CD4-positive, alpha-beta T cell treated with Interleukin-17A for 4 hours (primary cell): ENCODE data around the gene RIPOR1.

Experiments used
- DNase-seq: peaks from one replicate; pipeline ENCODE4 v3.0.0-alpha.2; 2020; ENCODE audit warnings: mixed read lengths

Gene RIPOR1

GRCh38 chr16:67558859-67559258, 30.2 kb downstream of the RIPOR1 start:
- no peak for DNase-seq

GRCh38 chr16:67560827-67561342, 32.3 kb downstream of the RIPOR1 start:
- no peak for DNase-seq

- no peak for DNase-seq
These were observed 32.8 kb downstream of the RIPOR1 start for GRCh38 chr16:67561501-67561823.

- peak; percentile 97 for DNase-seq
These were observed 33.3 kb downstream of the RIPOR1 start for GRCh38 chr16:67561824-67562525.

GRCh38 chr16:67562526-67562917, 33.9 kb downstream of the RIPOR1 start, which contains the start of gene CTCF:
CTCF (plus strand) TSS chr16:67562526; CDS start chr16:67610833, 48,307 bp downstream.
- peak; percentile 90 for DNase-seq

GRCh38 chr16:67562918-67563707, 34.5 kb downstream of the RIPOR1 start:
- peak; percentile 71 for DNase-seq

- DNase-seq = peak; percentile 43
These were observed 35.3 kb downstream of the RIPOR1 start for GRCh38 chr16:67563708-67564468.

GRCh38 chr16:67565470-67566100, 37.0 kb downstream of the RIPOR1 start:
- DNase-seq = no peak

- no peak for DNase-seq
These were observed 42.8 kb downstream of the RIPOR1 start for GRCh38 chr16:67571464-67571863.

GRCh38 chr16:67571981-67572431, 43.4 kb downstream of the RIPOR1 start:
- DNase-seq = no peak

- DNase-seq = no peak
These were observed 51.1 kb downstream of the RIPOR1 start for GRCh38 chr16:67579686-67580085.

GRCh38 chr16:67580202-67580601, 51.6 kb downstream of the RIPOR1 start:
- no peak for DNase-seq

- DNase-seq = no peak
These were observed 64.7 kb downstream of the RIPOR1 start for GRCh38 chr16:67593288-67593687.

- no peak for DNase-seq
These were observed 65.1 kb downstream of the RIPOR1 start for GRCh38 chr16:67593701-67594100.

GRCh38 chr16:67594256-67594915, 65.8 kb downstream of the RIPOR1 start:
- no peak for DNase-seq

- peak; percentile 22 for DNase-seq
These were observed 66.3 kb downstream of the RIPOR1 start for GRCh38 chr16:67594956-67595355.
